ENCODE results near the gene CAD.

The CAD gene

DNA sequence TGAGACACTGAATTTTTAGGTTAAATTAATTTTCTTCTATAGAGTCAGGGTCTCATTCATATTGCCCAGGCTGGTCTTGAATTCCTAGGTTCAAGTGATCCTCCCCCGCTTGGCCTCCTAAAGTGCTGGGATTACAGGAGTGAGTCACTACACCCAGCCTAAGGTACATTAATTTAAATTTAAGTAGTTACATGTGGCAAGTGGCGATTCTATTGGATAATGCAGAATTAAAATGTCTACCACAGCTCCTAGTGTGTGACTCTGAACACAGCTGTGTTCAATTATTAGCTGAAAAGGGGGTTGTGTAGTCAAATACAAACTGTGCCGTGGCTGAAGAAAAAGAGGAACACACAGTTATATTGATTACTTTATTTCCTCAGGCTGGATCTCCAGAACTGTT lies 2.2 kb upstream of the CAD start:
- DNase-seq (ENCODE audit: low read depth) = peak; percentile 33
- H3K4me3 ChIP-seq (ENCODE audit: control insufficient read depth, low read depth, low read length) = no peak overlapping the region
- TF ChIP-seq, protein P1, sequence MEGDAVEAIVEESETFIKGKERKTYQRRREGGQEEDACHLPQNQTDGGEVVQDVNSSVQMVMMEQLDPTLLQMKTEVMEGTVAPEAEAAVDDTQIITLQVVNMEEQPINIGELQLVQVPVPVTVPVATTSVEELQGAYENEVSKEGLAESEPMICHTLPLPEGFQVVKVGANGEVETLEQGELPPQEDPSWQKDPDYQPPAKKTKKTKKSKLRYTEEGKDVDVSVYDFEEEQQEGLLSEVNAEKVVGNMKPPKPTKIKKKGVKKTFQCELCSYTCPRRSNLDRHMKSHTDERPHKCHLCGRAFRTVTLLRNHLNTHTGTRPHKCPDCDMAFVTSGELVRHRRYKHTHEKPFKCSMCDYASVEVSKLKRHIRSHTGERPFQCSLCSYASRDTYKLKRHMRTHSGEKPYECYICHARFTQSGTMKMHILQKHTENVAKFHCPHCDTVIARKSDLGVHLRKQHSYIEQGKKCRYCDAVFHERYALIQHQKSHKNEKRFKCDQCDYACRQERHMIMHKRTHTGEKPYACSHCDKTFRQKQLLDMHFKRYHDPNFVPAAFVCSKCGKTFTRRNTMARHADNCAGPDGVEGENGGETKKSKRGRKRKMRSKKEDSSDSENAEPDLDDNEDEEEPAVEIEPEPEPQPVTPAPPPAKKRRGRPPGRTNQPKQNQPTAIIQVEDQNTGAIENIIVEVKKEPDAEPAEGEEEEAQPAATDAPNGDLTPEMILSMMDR (IDR thresholded peaks at IDR 0.05; ENCODE audit: control insufficient read depth, insufficient read depth, low read depth, low read length, missing control alignments) = no peak

DNA sequence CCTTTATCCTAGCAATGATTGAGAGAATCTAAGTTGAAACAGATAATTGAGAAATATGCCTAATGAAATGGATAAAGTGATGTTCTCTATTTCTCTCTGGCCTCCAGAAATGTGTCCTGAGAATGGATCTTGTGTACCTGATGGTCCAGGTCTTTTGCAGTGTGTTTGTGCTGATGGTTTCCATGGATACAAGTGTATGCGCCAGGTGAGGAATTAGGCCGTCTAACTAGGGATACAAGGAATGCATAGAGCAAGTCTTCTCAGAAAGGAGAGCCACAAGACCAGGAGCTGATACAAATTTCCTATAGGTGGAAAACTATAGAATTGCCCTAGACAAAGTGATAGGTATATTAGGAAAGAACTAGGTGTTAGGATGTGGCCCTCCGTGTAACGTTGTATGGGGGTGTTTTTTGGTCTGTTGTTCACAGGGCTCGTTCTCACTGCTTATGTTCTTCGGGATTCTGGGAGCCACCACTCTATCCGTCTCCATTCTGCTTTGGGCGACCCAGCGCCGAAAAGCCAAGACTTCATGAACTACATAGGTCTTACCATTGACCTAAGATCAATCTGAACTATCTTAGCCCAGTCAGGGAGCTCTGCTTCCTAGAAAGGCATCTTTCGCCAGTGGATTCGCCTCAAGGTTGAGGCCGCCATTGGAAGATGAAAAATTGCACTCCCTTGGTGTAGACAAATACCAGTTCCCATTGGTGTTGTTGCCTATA lies 592 bp upstream of the CAD start:
- peak overlapping the region; percentile 88 for H3K4me3 ChIP-seq (ENCODE audit: control insufficient read depth, low read depth, low read length)
- TF ChIP-seq, protein P1 (IDR thresholded peaks at IDR 0.05; ENCODE audit: control insufficient read depth, insufficient read depth, low read depth, low read length, missing control alignments) = no peak
- no peak for DNase-seq (ENCODE audit: low read depth)

DNA sequence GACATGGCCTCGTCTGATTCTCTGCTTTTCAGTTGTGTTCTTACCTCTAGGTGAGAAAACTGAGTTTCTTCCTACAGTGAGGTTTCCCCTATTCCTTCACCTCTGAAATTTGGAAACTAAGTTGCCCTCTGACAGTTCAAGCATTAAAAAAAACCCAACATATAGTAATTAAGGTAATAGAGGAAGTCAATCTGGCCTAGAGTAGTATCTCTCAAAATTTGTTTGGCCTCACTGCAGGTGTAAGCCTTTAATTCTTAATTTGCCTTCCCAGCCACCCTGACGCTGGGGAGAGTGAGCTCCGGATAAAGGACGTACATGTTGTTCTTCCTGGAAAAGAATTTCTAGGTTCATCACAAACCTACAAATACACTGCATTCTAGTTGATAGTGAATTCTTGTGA lies 1.4 kb downstream of the CAD start:
- TF ChIP-seq, protein P1 (IDR thresholded peaks at IDR 0.05; ENCODE audit: control insufficient read depth, insufficient read depth, low read depth, low read length, missing control alignments) = no peak
- H3K4me3 ChIP-seq (ENCODE audit: control insufficient read depth, low read depth, low read length) = no peak overlapping the region
- DNase-seq (ENCODE audit: low read depth) = no peak

DNA sequence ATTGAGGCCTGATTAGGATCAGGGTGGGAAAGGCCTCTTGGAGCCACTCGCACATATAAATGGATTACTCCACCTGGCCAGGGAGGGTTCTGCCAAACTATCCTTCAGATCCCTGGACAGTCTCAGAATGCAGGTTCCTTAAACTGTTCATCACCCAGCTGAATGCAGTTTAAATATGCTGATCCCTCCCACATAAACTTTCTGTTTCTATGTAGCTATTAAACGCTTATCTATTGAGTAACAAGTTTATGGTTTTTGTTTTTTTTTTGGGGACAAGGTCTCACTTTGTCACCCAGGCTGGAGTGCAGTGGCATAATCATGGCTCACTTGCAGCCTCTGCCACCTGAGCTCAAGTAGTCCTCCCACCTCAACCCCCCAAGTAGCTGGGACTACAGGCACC lies 1.9 kb downstream of the CAD start:
- no peak for DNase-seq (ENCODE audit: low read depth)
- TF ChIP-seq, protein P1 (IDR thresholded peaks at IDR 0.05; ENCODE audit: control insufficient read depth, insufficient read depth, low read depth, low read length, missing control alignments) = no peak
- H3K4me3 ChIP-seq (ENCODE audit: control insufficient read depth, low read depth, low read length) = no peak overlapping the region

DNA sequence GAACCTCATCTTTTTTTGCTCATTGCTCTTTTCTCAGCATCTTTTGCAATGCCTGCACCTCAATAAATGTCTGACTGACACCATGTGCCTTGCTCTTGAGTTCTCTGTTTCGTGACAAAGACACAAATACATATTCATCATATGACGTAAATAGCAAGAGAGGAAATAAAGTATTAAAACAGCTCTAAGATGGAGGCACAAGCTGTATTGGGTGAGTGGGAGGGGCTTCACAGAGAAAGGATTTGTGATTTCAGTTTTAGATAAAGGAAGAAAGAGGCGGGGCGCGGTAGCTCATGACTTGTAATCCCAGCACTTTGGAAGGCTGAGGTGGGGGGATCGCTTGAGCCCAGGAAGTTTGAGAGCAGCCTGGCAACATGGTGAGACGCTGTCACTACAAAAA lies 2.9 kb downstream of the CAD start:
- no peak overlapping the region for H3K4me3 ChIP-seq (ENCODE audit: control insufficient read depth, low read depth, low read length)
- no peak for DNase-seq (ENCODE audit: low read depth)
- TF ChIP-seq, protein P1 (IDR thresholded peaks at IDR 0.05; ENCODE audit: control insufficient read depth, insufficient read depth, low read depth, low read length, missing control alignments) = no peak

DNA sequence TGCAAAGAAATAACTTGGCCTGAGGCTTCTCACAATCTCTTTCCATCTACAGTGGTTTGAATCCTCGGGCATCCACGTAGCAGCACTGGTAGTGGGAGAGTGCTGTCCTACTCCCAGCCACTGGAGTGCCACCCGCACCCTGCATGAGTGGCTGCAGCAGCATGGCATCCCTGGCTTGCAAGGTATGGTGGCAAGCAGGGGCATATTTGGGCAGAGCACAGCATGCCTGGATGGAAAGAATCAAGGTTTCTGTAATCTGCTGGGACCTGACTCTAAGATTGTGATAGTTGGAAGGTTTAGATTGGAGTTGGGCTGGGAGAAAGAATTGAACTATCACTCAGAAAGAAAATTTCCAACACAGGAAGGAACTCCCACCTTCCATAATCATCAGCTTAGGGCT lies 4.0 kb downstream of the CAD start:
- DNase-seq (ENCODE audit: low read depth) = no peak
- TF ChIP-seq, protein P1 (IDR thresholded peaks at IDR 0.05; ENCODE audit: control insufficient read depth, insufficient read depth, low read depth, low read length, missing control alignments) = no peak
- no peak overlapping the region for H3K4me3 ChIP-seq (ENCODE audit: control insufficient read depth, low read depth, low read length)
